ENCODE measurements around the gene NTHL1. TPM values are rescaled to one million over a fixed set of nuclear protein-coding genes. Genes with fewer than 3 reads are reported as not detected.
"Not testable (repeated sequence)": the region's sequence is repeated elsewhere in the genome, so short reads cannot be mapped to it uniquely, and the experiment has no call there.

NTHL1 gene
- total RNA-seq, 2 donors from 2014 or later, result 8.1 to 15.2 TPM

GRCh38 chr16:2023092-2024031, 24.3 kb downstream of the NTHL1 start:
- intact Hi-C loops (cut with DNase I), result loop anchor here in 1 of 2 donors (5.0 kb wide), 1 partner anchor 124 kb away; the partner anchor contains the start of gene RAB26

GRCh38 chr16:2022723-2023091, 24.9 kb downstream of the NTHL1 start:
- intact Hi-C loops (cut with DNase I), result loop anchor here in 1 of 2 donors (5.0 kb wide), 1 partner anchor 125 kb away; the partner anchor contains the start of gene RAB26
- no peak for DNase-seq (ENCODE audit: low spot score)

More at GRCh38 chr16:2023092-2024031, 24.3 kb downstream of the NTHL1 start:
- peak; percentile 99 for DNase-seq (ENCODE audit: low spot score)

- intact Hi-C loops (cut with DNase I), result loop anchor here (5.0 kb wide), 2 partner anchors 127 to 132 kb away; partner anchors contain the start of gene RAB26 (in 1 of the 2)
Measured at GRCh38 chr16:2019921-2020831, 27.5 kb downstream of the NTHL1 start.

GRCh38 chr16:2019518-2019920, 28.1 kb downstream of the NTHL1 start, which contains the start of gene NPW:
Gene NPW (plus strand): TSS chr16:2019785.
- no peak for DNase-seq (ENCODE audit: low spot score)
- intact Hi-C loops (cut with DNase I), result loop anchor here in 1 of 2 donors (5.0 kb wide), 1 partner anchor 133 kb away; no protein-coding TSS in a partner anchor

More at GRCh38 chr16:2019921-2020831, 27.5 kb downstream of the NTHL1 start:
- DNase-seq (ENCODE audit: low spot score), result no peak

GRCh38 chr16:2016407-2016922, 31.2 kb downstream of the NTHL1 start:
- no peak for DNase-seq (ENCODE audit: low spot score)
- intact Hi-C loops (cut with DNase I), result loop anchor here in 1 of 2 donors (5.0 kb wide), 1 partner anchor 136 kb away; no protein-coding TSS in a partner anchor

- no peak for DNase-seq (ENCODE audit: low spot score)
- intact Hi-C loops (cut with DNase I), result loop anchor here in 1 of 2 donors (5.0 kb wide), 1 partner anchor 136 kb away; no protein-coding TSS in a partner anchor
Measured at GRCh38 chr16:2015947-2016208, 31.8 kb downstream of the NTHL1 start.

GRCh38 chr16:2015117-2015946, 32.3 kb downstream of the NTHL1 start:
- intact Hi-C loops (cut with DNase I), result loop anchor here in 1 of 2 donors (5.0 kb wide), 1 partner anchor 137 kb away; no protein-coding TSS in a partner anchor
- no peak for DNase-seq (ENCODE audit: low spot score)

- intact Hi-C loops (cut with DNase I), result no loop called here
- DNase-seq (ENCODE audit: low spot score), result no peak
Measured at GRCh38 chr16:2013527-2013926, 34.1 kb downstream of the NTHL1 start.

GRCh38 chr16:2011726-2012125, 35.9 kb downstream of the NTHL1 start:
- intact Hi-C loops (cut with DNase I), result not testable (repeated sequence)

GRCh38 chr16:2009791-2010510, 37.7 kb downstream of the NTHL1 start, which contains the start of gene ZNF598:
Gene ZNF598 (minus strand): TSS chr16:2009821.
- intact Hi-C loops (cut with DNase I), result no loop called here
- peak; percentile 94 for DNase-seq (ENCODE audit: low spot score)

More at GRCh38 chr16:2011726-2012125, 35.9 kb downstream of the NTHL1 start:
- not testable (repeated sequence) for DNase-seq (ENCODE audit: low spot score)

GRCh38 chr16:2009164-2009711, 38.4 kb downstream of the NTHL1 start:
- no peak for DNase-seq (ENCODE audit: low spot score)
- intact Hi-C loops (cut with DNase I), result no loop called here

GRCh38 chr16:2008631-2009163, 38.9 kb downstream of the NTHL1 start:
- no peak for DNase-seq (ENCODE audit: low spot score)
- intact Hi-C loops (cut with DNase I), result no loop called here

GRCh38 chr16:2008009-2008526, 39.6 kb downstream of the NTHL1 start:
- DNase-seq (ENCODE audit: low spot score), result peak; percentile 81
- intact Hi-C loops (cut with DNase I), result no loop called here

- intact Hi-C loops (cut with DNase I), result no loop called here
- DNase-seq (ENCODE audit: low spot score), result no peak
Measured at GRCh38 chr16:2007081-2007836, 40.4 kb downstream of the NTHL1 start.

GRCh38 chr16:2006317-2006716, 41.3 kb downstream of the NTHL1 start:
- DNase-seq (ENCODE audit: low spot score), result no peak
- intact Hi-C loops (cut with DNase I), result no loop called here

GRCh38 chr16:2005646-2006045, 42.0 kb downstream of the NTHL1 start:
- intact Hi-C loops (cut with DNase I), result no loop called here
- DNase-seq (ENCODE audit: low spot score), result no peak

Measured in posterior vena cava (tissue), 2 donors.